Measurements from ENCODE around the gene ESPN.
A peak's percentile ranks its signal among the peaks of the same experiment; 100 is the strongest.
"Not testable (repeated sequence)": the region's sequence is repeated elsewhere in the genome, so short reads cannot be mapped to it uniquely, and the experiment has no call there.

The ESPN gene

GRCh38 chr1:6424619-6425593, at the start of gene ESPN:
TSS of gene ESPN (plus strand) at chr1:6424776. CDS start at chr1:6424956, 180 bp downstream.
- DNase-seq = no peak

- no peak for DNase-seq
Observed at GRCh38 chr1:6378096-6378746, 46.4 kb upstream of the ESPN start.

- DNase-seq = no peak
Observed at GRCh38 chr1:6380037-6380436, 44.5 kb upstream of the ESPN start.

GRCh38 chr1:6384135-6384534, 40.4 kb upstream of the ESPN start:
- no peak for DNase-seq

- no peak for DNase-seq
Observed at GRCh38 chr1:6384962-6385361, 39.6 kb upstream of the ESPN start.

- no peak for DNase-seq
Observed at GRCh38 chr1:6385488-6386191, 38.9 kb upstream of the ESPN start.

- no peak for DNase-seq
Observed at GRCh38 chr1:6386371-6386949, 38.1 kb upstream of the ESPN start.

- no peak for DNase-seq
Observed at GRCh38 chr1:6389971-6390370, 34.6 kb upstream of the ESPN start.

- peak; percentile 20 for DNase-seq
Observed at GRCh38 chr1:6391951-6392808, 32.4 kb upstream of the ESPN start.

GRCh38 chr1:6392809-6393399, 31.7 kb upstream of the ESPN start:
- no peak for DNase-seq

GRCh38 chr1:6393400-6394187, 31.0 kb upstream of the ESPN start, which contains the start of gene ACOT7:
TSS of gene ACOT7 (minus strand) at chr1:6393767. CDS start at chr1:6393399, 368 bp downstream.
- peak; percentile 81 for DNase-seq

GRCh38 chr1:6395130-6395529, 29.4 kb upstream of the ESPN start:
- not testable (repeated sequence) for DNase-seq

- DNase-seq = not testable (repeated sequence)
Observed at GRCh38 chr1:6395781-6396244, 28.8 kb upstream of the ESPN start.

- no peak for DNase-seq
Observed at GRCh38 chr1:6396998-6397397, 27.6 kb upstream of the ESPN start.

- no peak for DNase-seq
Observed at GRCh38 chr1:6397844-6398441, 26.6 kb upstream of the ESPN start.

- DNase-seq = no peak
Observed at GRCh38 chr1:6399294-6399693, 25.3 kb upstream of the ESPN start.

- DNase-seq = no peak
Observed at GRCh38 chr1:6401673-6402072, 22.9 kb upstream of the ESPN start.

- DNase-seq = no peak
Observed at GRCh38 chr1:6408023-6408422, 16.6 kb upstream of the ESPN start.

GRCh38 chr1:6409053-6409452, 15.5 kb upstream of the ESPN start:
- DNase-seq = no peak

GRCh38 chr1:6409733-6410132, 14.8 kb upstream of the ESPN start:
- DNase-seq = no peak
